Stimulated activated CD4-positive, alpha-beta T cell treated with anti-CD3 and anti-CD28 coated beads, TNF-alpha, amount 100 ng/mL, for 4 hours (primary cell): Measurements from ENCODE around the gene IL17REL.

ENCODE experiments used
- DNase-seq, 3 experiments: peaks; one replicate each; pipeline ENCODE4 v3.0.0-alpha.2; 2020; ENCODE audit warnings: low read depth in 3 of 3

IL17REL gene

DNA sequence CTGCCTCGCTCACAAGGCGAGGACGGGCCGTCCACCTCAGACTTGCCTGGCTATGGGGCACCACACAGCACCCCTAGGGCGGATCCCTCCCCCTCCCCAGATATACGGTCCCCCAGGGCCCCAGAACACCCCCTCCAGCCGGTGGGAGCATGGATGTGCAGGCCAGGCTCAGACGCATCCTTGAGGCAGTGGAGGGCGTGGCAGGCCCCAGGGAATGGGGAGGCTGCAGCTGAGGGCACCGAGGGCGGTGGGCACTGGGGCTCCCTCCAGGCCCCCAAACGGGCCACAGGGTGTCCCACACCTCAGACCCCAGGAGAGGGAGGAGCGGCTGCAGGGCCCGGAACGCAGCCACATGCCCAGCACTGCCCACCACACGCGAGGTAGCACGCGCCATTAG is 33.5 kb upstream of the IL17REL start:
- no peak for DNase-seq

DNA sequence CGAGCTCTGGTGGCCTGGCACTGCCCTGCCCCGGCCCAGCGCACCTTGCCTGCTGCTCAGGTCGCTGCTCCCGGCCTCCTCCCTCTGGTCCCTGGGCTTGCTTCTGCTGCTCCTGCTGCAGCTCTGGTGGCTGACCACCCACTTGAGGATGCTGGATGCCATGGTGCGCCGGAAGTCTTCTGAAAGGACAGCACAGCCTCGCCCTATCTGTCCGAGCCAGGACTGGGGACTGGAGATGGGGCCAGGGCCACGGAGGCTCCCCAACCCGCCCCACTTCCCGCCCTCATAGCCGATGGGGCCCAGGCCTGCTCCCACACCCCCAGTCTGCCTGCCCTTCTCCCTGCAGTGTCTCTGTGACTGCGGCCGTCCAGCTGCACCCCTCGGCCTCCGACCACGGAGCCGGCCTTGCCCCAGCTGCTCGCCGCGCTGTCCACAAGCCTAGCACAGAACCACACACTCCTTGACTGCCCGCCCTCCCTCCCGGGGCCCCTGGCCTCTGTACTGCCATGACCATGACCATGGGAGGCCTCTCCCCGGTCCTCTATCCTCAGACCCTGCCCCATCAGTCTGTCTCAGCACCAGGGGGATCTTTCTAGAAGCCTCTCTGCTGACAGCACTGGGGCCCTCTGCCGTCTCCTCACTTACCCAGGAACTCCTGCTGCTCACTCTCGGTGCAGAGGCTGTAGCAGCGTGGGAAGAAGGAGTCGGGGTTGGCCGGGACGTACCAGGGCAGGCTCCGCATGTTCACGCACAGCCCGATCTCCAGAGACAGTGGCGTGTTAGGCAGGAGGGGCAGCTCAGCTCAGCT is 32.9 kb upstream of the IL17REL start:
- no peak for DNase-seq

DNA sequence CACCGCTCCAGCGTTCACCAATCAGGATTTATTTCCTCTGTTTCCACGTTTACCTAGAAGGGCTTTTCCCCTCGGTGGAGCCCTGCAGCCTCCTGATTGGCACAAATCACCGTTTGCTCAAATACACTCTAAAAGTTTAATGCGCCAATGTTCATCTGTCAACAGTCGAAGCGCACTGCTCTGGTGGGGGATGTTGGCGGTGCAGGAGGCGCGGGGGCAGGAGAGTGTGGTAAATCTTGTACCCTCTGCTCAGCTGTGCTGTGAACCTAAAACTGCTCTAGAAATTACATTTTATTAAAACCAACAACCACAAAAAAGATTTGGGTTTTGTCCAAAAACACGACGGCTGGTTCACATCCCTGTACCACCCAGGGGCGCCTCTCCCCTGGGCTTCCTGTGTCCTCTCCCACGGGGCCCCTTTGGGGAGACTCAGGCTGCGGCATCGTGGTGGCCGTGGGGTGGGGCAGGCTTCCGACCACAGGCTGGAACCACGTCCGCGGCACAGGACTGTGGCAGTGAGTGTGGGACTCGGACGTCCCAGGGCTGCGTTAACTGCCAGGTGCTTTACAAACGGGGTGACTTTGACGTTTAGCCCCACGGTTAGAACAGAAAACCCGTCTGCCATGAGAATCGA is 32.0 kb upstream of the IL17REL start:
- no peak for DNase-seq

DNA sequence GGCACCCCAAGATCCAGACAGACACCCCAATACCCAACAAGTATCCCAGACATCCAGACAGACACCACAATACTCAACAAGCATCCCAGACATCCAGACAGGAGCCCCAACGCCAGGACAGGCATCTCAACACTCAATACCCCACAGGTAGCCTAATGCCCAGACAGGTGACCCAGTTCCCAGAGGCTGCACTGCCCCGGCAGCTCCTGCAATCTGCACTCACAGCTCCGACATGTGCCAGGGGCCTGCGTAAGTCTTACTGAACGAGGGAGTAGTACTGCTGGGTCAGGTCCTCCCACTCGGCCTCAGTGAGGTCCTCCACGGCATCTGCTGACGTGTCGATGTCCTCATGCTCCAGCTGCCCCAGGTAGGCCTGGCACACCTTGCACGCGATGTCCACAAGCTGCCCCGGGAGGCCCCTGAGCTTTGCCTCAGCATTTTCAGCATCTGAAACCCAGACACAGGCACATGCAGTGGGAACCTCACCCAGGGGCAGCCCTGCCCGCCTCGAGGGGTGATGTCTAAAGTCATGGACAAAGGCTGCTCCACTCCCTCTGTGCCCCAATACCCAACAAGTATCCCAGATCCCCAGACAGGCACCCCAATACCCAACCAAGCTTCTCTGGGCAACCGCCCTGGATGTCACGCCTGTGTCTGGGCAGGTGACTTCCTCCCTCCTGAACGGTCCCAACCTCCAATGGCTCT is 28.9 kb upstream of the IL17REL start:
- no peak for DNase-seq

DNA sequence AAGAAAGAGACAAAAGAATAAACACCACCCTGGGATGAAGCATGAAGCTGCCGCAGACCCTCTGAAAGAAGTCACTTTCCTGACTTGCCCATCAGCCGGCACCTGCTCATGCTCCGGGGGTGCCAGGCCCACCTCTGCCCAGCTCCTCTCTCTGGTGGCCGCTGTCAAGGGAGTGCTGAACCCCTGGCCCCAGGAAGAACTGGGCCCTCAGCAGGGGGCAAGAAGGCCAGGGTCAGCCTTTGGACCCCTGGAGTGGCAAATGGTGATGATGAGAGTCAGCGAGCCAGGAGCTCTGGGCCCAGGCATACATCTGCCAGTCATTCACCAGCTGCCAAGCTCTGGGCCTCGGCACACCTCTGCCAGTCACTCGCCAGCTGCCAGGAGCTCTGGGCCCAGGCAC is 28.2 kb upstream of the IL17REL start:
- DNase-seq: no peak

DNA sequence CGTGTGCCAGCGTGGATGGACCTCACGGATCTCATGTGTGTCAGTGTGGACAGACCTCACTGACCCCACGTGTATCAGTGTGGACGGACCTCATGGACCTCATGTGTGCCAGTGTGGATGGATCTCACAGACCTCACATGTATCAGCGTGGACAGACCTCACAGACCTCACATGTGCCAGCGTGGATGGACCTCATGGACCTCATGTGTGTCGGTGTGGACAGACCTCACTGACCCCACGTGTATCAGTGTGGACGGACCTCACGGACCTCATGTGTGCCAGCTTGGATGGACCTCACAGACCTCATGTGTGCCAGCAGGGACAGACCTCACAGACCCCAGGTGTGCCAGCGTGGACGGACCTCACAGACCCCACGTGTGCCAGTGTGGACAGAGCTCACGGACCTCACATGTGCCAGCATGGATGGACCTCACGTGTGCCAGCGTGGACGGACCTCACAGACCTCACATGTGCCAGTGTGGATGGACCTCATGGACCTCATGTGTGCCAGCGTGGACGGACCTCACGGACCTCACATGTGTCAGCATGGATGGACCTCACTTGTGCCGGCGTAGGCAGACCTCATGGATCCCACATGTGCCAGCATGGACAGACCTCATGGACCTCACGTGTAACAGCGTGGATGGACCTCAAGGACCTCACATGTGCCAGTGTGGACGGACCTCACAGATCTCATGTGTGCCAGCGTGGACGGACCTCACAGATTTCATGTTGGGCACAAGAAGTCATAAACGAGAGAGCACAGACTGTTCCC is 27.3 kb upstream of the IL17REL start:
- DNase-seq: no peak

DNA sequence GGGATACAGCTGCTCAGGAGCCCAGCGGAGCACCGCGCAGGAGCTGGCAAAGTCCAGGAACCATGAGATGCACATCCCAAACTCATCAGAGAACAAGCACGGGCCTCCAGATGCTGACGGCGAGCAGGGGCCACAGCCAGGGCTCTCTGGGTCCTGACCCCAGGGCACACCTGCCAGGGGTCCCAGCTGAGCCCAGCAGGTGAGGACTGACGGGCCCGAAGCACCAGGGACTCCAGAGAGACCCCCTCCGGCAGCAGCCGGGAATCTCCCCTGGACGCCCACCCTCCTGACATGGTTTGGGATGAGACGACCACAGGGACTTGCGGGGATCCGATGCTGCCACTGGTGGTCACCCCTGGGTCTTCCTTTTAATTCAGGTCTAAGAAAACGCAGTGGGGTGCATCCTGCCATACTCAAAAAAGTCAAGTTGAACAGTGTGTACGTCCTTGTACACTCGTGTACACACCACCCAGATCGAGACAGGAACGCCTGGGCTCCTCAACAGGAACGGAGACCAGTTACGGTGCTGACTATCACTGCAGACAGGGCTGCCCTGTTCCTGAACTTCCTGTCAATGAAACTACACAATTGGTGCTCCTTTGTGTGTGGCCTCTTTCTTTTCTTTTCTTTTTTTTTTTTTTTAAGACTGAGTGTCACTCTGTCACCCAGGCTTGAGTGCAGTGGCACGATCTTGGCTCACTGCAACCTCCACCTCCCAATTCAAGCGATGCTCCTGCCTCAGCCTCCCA is 23.6 kb upstream of the IL17REL start:
- DNase-seq: no peak

DNA sequence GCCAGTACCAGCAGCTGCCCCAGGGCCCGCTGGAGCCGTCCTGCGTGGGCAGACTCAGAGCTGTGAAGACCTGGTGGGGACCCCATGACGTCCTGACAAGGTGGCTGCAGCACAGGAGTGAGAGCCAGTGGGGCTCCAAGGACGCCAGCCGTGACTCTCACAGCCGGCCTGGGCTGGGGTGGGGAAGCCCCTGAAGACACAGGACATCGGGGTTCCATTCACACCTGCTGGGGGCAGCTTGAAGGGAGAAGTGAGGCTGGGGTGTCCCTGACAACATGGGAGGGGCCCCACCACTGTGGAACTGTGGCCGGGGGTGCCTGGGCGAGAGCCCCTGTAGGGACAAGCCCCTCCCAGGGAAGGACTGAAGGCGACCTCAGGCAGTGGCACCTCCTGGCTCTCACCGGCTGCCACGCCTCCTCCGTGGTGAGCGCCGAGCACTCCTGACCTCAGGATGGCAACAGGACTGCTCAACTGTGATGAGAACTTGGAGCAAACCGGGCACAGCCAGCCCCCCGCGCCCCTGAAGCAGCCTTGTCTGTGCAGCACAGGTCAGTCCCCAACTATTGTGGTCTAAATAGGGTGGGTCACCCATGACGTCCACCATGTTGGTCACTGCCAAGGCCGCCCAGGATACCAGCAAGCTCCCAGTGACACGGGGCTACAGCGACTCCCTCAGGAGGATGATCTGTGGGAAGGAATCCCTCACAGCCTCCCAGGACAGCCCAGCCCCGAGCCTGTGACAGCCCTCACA is 22.7 kb upstream of the IL17REL start:
- no peak for DNase-seq

DNA sequence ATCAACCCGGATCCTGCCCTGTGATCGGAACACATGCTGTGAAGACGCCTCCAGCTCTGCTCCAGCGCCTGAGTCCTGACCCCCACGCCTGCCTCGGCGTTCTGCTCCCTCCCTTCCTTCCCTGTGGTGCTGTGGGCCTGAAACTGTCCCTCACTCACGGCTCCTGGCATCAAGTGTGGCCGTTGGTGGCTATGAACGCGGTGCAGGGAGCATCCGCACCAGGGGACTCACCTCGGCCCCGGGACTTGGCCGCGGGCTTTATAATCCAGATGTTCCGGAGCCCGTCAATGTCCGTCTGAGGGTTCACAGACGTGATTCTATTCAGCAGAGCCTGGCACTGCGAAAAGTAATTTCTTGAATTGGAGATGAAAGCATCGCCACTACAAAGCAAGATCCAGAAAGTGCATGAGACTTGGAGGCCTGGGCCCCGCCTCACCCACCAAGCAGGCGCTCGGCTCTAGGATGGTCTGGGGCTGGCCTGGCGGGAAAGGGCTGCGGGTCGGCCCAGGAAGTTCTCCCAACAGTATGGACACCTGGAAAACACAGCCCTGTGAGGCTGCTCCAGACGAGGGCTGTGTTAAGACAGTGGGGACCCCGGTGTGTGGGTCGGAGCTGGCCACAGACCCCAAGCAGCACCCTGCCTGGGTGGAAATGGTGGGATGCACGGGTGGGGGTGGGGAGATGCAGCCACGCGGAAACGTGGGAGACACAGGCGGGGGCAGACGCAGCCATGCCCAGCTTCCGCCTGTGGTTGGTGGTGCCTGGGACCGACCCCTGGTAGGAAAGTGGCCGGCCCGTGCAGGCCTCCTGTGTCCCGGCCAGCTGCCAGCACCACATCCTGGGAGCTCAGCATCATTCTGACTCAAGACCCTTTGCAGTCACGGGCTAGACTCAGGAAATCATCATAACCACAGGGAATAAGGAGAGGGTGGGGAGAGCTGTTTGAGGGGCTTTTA is 21.8 kb upstream of the IL17REL start:
- DNase-seq: no peak

DNA sequence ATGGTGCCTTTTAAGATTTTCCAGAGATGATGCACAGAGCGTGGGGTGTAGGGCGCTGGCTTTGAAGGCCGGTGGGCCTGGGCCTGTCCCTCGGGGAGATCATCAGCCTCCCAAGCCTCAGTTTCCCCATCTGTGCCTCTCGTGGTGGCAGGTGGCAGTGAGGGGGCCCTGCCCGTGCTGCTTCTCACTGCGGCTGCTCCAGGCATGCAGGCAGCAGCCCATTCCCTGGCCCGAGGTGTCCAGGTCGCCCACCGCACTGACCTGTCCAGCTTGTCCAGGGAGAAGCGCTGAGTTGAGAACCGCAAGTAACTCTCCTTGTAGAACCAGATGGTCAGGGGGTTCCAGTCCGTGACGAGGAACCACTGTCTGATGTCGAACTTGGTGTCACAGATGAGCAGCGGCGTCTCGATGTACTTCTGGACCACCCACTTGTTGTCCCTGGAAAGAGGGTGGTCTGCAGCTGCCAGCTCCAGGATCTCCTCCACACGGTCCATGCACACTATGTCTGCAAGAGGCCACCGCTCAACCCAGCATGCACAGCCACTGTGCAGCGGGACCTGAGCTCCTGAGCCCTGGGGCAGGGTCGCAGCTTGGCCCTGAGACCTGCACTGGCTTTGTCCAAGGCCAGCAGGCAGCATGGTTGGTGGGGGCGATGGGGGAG is 20.5 kb upstream of the IL17REL start:
- no peak for DNase-seq

DNA sequence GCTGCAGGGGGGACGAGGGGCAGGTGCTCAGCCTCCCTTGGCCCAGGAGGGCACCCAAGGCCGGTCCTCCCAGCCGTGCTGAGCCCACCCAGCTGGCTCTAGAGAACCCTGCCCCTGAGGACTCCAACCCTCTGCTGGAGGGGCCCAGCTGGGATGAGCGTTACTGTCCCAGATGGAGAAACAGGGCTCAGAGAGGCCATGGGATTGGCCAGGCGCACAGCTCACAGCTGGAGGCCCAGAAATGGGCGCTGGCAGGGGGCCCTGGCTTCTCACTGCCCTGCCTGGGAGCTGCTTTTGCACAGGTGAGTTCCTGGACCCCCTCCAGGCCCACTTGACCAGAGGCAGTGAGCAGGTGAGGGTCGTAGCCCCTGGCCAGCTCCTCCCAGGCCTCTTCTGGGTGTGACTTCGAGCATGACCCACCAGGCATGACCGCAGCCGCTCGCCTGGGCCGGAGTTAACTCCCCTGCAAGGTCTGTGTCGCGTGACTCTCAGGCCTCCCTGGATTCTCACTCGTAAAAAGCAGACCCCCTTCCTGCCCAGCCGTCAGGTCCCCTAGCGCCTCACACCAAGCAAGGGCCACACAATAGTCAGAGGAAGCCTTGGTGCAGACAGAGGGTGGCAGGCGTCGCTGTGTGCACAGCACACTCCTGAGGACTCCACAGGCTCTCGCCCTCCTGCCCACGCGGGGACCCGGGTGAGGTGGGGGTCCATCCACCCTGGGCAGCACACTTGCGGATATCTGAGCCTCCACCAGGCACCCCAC is 19.7 kb upstream of the IL17REL start:
- no peak for DNase-seq

DNA sequence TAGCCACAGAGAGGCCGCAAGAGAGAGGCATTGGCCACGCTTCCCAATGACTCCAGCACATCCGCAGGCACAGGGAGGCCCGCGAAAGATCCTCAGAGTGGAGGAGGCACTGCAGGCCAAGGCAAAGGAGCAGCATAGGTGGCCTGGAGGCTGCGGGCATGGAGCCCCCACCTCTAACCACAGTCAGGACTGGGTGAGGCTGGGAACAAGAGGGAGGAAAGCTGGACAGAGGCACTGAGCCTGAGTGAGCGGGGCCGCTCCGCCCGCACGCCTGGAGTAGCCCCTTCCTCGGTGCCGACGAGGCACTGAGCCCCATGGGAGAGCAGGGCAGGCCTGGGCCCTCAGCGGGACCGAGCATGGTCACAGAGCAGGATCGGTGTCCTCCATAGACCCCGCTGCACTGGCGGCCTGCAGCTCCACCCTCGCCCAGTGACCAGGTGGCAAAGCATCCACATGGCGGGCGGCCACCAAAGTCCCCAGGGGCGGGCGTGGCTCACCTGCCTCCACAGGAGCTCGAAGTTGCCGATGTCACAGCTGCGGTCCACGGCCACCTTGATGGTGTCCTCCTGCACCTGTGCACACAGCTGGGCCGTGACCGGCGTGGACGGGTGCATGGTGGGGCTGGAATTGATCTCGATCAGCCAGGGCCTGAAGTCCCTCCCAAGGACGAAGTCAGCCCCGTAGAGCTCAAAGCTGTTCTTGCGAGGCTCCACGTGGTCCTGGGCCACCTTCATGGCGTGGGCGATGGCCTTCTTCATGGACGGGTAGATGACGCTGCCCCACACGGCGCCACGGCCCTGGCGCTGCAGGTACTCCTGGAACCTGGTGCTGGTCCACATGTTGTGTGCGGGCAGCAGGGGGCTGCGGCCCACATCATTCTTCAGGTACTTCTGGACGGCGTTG is 18.9 kb upstream of the IL17REL start:
- DNase-seq: no peak

DNA sequence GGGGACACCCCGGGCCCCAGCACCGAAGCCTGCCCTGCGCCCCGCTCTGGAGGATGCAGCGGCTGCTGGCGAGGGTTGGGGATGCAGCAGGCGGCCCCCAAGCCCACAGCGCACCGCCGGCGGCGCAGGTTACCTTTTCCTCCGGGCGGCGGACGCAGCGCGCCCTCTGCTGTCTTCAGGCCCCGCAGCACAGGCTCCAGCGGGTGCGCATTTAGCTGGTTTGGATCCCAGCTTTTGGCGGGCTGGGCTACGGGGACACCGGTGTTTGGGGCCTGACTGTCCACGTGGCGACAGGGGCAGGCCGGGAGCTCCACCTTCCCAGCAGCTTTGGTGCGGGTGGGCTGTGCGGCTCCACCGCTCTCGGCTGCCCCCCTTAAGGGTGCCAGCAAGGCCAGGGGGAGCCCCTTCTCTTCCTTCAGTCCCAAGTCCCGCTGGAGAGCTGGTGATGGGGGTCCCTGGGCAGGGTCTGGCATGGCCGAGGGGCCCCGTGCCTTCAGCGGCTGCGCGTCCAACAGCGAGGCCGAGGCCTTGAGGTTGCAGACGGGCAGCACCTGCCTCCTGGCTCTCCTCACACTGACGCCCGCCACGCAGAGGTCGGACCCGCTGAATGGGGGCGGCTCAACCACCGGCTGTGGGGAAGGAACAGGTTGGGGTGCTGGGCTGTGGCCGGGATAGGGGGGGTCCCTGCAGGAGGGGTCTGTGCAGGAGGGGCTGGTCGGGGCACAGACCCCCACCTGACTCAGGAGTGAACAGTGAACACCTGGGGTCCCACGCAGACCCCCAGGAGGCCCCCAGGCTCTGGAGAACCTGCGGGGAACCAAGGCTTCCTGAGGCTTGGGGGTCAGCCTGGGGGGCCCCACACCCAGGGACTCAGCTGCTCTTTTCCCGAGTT is 18.0 kb upstream of the IL17REL start:
- peak; percentile 65 to 73 (median 73) for DNase-seq

DNA sequence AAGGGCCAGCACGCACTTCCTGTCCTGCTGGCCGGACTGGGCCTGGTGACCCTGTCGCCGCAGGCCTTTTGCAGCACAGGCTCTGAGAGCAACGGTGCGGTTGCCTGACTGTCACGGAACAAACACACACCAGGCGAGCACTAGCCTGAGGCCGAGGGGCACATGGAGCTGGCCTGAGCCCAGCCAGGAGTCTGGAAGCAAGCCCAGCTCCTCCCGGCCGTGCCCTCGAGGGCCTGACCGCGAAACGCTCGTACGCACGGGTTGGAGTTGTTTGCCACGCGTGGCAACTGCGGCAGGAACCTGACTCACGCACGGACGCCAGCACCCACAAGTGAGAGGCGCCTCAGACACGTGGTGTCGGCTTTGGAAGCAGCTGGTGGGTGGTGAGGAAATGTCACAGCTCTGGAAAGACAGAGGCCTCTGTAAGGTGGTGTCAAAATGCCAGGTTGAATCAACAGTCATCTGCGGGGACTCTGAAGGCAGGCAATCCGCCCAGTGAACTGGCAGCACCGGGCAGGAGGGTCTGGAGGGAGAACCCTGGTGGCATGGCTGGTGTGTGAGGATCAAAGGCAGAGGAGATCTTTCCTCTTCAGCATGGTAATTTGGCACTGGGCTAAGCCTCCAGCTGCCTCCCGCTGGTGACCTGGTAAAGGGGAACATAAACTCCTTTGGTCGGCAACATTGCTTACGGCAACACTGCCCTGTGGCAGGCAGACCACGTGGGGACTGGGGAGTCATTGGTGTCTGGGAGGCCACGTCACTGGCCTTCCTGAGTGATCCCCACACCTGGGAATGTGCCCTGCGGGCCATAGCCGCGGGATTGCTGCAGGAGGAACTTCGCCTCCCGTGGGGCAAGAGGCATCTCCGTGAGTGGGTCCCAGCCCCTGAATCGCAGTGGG is 15.3 kb upstream of the IL17REL start:
- peak in 2 of 3 experiments; percentile 42 to 44 for DNase-seq

DNA sequence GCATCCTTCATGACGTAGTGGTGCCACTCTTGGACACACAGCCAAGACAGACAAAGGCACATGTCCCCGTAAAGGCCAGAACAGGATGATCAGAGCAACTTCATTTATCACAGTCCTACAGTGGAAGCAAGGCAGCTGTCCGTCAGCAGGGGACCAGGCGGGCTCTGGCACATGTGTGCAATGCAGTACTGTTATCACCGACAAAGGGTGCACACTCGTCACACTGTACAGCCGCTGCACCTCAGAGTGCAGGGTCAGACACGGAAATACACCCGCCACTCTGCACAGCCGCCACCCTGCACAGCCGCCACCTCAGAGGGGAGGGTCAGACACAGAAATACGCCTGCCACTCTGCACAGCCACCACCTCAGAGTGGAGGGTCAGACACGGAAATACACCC is 13.4 kb upstream of the IL17REL start:
- no peak for DNase-seq
